KMS-11 (cell line): ENCODE measurements around the gene GAST.

ENCODE experiments used
- H2AFZ ChIP-seq: fragments of 200-600 bp; sonication (generic); 2 replicates; pipeline ENCODE4 v1.6.1; 2016; ENCODE audit warnings: antibody characterized with exemption, mixed run types, low read depth
- H3K27ac ChIP-seq: fragments of 200-600 bp; sonication (generic); 2 replicates; pipeline ENCODE4 v1.6.1; 2016; ENCODE audit warnings: mild to moderate bottlenecking, mixed run types
- H3K27me3 ChIP-seq: fragments of 200-600 bp; sonication (generic); 2 replicates; pipeline ENCODE4 v1.6.1; 2017; ENCODE audit warnings: mild to moderate bottlenecking, low read depth, mixed run types, moderate library complexity; ENCODE audit not compliant: insufficient read depth
- H3K36me3 ChIP-seq: fragments of 200-600 bp; sonication (generic); 2 replicates; pipeline ENCODE4 v1.6.1; 2017; ENCODE audit warnings: mild to moderate bottlenecking, mixed run types; ENCODE audit not compliant: insufficient read depth
- H3K4me1 ChIP-seq: fragments of 200-600 bp; sonication (generic); 2 replicates; pipeline ENCODE4 v1.6.1; 2016; ENCODE audit warnings: mild to moderate bottlenecking, low read depth, mixed run types; ENCODE audit not compliant: poor library complexity, severe bottlenecking
- H3K4me2 ChIP-seq: fragments of 200-600 bp; sonication (generic); 2 replicates; pipeline ENCODE4 v1.7.0; 2016; ENCODE audit warnings: mild to moderate bottlenecking, mixed run types
- H3K4me3 ChIP-seq: fragments of 200-600 bp; sonication (generic); IDR thresholded peaks from 2 replicates; pipeline ENCODE4 v1.6.1; 2017; ENCODE audit warnings: low read depth, low read length, mixed read lengths; ENCODE audit not compliant: insufficient read depth
- H3K79me2 ChIP-seq: fragments of 200-600 bp; sonication (generic); 2 replicates; pipeline ENCODE4 v1.6.1; 2016; ENCODE audit warnings: low read depth, mixed run types; ENCODE audit not compliant: insufficient read depth
- H3K9ac ChIP-seq: fragments of 200-600 bp; sonication (generic); 2 replicates; pipeline ENCODE4 v1.6.1; 2016; ENCODE audit warnings: mild to moderate bottlenecking, mixed run types
- H4K20me1 ChIP-seq: fragments of 200-600 bp; sonication (generic); 2 replicates; pipeline ENCODE4 v1.6.1; 2016; ENCODE audit warnings: mild to moderate bottlenecking, mixed run types; ENCODE audit not compliant: insufficient read depth
- CTCF ChIP-seq: fragments of 200-600 bp; sonication (generic); conservative IDR thresholded peaks from 2 replicates; pipeline ENCODE4 v1.6.1; 2017; ENCODE audit warnings: low read depth, mild to moderate bottlenecking, antibody characterized with exemption, low read length, moderate library complexity, mixed read lengths

GAST gene

GRCh38 chr17:41718287-41718645 lies 6.1 kb downstream of the GAST start:
- Histone ChIP-seq H3K4me2 (no peak overlapping the region), H4K20me1 (no peaks in the 10 kb centered on the region), H3K27me3 (peaks cover 2% of the 10 kb centered on the region; the same call in 1 of the 2 replicates), H3K9ac (no peak overlapping the region), H3K36me3 (no peaks in the 10 kb centered on the region), H3K4me1 (no peaks in the 10 kb centered on the region), H2AFZ (no peak overlapping the region), H3K4me3 (no peak overlapping the region), H3K79me2 (no peaks in the 10 kb centered on the region), H3K27ac (no peak overlapping the region)
- no peak for TF ChIP-seq CTCF

DNA sequence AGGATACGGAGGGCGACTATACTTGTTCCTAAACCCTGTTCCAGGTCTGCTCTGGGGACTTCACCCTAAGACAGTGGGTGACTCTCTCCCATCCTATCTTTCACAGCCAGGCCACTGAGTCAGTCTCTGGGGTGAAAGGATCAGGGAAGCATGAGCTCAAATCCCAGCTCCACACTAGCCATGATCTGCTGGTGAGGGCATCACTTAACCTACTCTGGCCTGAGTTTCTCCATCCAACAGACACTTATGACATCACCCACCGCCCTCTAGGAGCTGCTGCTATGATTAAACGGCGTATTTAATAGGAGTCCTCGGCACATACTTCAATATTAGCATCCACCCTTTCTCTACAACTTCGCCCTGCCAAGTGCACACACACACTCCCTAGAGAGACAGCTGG lies 10.1 kb downstream of the GAST start:
- no peak overlapping the region for H3K4me3 ChIP-seq
- H3K79me2 ChIP-seq: no peaks in the 10 kb centered on the region
- H3K4me1 ChIP-seq: no peaks in the 10 kb centered on the region
- no peaks in the 10 kb centered on the region for H4K20me1 ChIP-seq
- no peak overlapping the region for H2AFZ ChIP-seq
- no peaks in the 10 kb centered on the region for H3K36me3 ChIP-seq
- no peak overlapping the region for H3K4me2 ChIP-seq
- no peak overlapping the region for H3K27ac ChIP-seq
- no peak overlapping the region for H3K9ac ChIP-seq
- TF ChIP-seq CTCF: no peak
- no peaks in the 10 kb centered on the region for H3K27me3 ChIP-seq

- H4K20me1 ChIP-seq: no peaks in the 10 kb centered on the region
- H3K27me3 ChIP-seq: no peaks in the 10 kb centered on the region
- no peak for TF ChIP-seq CTCF
- H3K4me2 ChIP-seq: no peak overlapping the region
- no peak overlapping the region for H3K27ac ChIP-seq
- no peak overlapping the region for H2AFZ ChIP-seq
- H3K79me2 ChIP-seq: no peaks in the 10 kb centered on the region
- H3K4me1 ChIP-seq: no peaks in the 10 kb centered on the region
- H3K9ac ChIP-seq: no peak overlapping the region
- no peaks in the 10 kb centered on the region for H3K36me3 ChIP-seq
- no peak overlapping the region for H3K4me3 ChIP-seq
These were observed 11.8 kb downstream of the GAST start for GRCh38 chr17:41723801-41724475.

DNA sequence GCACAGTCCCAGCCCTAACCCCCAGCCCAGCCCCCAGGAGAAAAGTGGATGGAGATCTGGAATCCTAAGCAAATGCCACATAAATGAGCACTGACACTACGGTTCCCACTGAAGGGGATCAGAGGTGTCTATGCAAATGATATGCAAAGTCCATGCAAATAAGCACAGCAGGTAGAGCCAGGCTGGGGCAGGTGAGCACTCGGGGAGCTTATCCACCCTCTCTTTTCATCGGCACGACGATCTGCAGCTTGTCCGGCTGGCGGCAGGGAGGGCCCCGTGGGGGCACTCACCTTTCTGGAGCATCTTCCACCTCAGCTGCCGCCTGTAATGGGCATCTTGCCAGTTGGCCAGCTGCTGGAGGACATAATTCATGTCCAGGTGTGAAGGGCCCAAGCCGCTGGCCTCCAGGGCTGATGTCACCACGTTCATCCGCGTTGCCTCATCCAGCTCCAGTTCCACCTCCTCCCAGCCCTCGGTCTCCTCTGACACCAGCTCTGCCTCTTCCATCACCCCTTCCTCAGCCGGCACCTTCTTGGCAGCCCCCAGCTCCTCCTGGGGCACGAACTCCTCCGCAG lies 12.4 kb downstream of the GAST start:
- Histone ChIP-seq H3K27ac (no peak overlapping the region), H3K4me1 (no peaks in the 10 kb centered on the region), H4K20me1 (no peaks in the 10 kb centered on the region), H3K4me3 (no peak overlapping the region), H3K4me2 (no peak overlapping the region), H3K27me3 (no peaks in the 10 kb centered on the region; the same call in 1 of the 2 replicates), H3K9ac (no peak overlapping the region), H3K36me3 (no peaks in the 10 kb centered on the region), H3K79me2 (no peaks in the 10 kb centered on the region), H2AFZ (no peak overlapping the region)
- no peak for TF ChIP-seq CTCF
